Transverse colon (tissue), 4 donors: ENCODE results near the gene TPST2. TPM values are rescaled to one million over a fixed set of nuclear protein-coding genes. Genes with fewer than 3 reads are reported as not detected.

Experiments used
- DNase-seq: peaks from one replicate; pipeline ENCODE4 v3.0.0-alpha.2; 2019
- H3K27ac ChIP-seq, 4 donors: fragments of 200-600 bp; sonication (generic); 2 replicates each; pipeline ENCODE4 v1.5.1; 2016 to 2018; ENCODE audit warnings: inconsistent platforms in 4 of 4
- H3K27me3 ChIP-seq: fragments of 200-600 bp; sonication (generic); 2 replicates; pipeline ENCODE4 v1.5.1; 2017; ENCODE audit warnings: inconsistent platforms
- H3K36me3 ChIP-seq, 4 donors: fragments of 200-600 bp; sonication (generic); 2 replicates each; pipeline ENCODE4 v1.5.1; 2017 to 2019; ENCODE audit warnings: inconsistent platforms in 4 of 4
- H3K4me1 ChIP-seq, 4 donors: fragments of 200-600 bp; sonication (generic); 2 replicates each; pipeline ENCODE4 v1.5.1; 2017 to 2020; ENCODE audit warnings: inconsistent platforms in 4 of 4
- H3K4me3 ChIP-seq, 4 donors: fragments of 200-600 bp; sonication (generic); 1 replicate in 1 of 4; 2 replicates in 3 of 4; pipeline versions ENCODE4 v1.5.1 to v1.6.1; 2017 to 2019; ENCODE audit warnings: inconsistent platforms in 4 of 4
- H3K9me3 ChIP-seq, 2 donors: fragments of 200-600 bp; sonication (generic); 2 replicates each; pipeline ENCODE4 v1.5.1; 2017 to 2019; ENCODE audit warnings: inconsistent platforms in 2 of 2
- EP300 ChIP-seq: sonication (generic); formaldehyde crosslinking; IDR thresholded peaks from one replicate; pipeline ENCODE4 v1.6.1; 2017; ENCODE audit warnings: antibody characterized with exemption, low read depth
- POLR2A ChIP-seq: fragments of 450-650 bp; IDR thresholded peaks from one replicate; pipeline ENCODE4 v1.6.1; 2016; ENCODE audit warnings: antibody characterized with exemption, mild to moderate bottlenecking, moderate library complexity
- POLR2AphosphoS5 ChIP-seq, 3 donors: sonication (generic); formaldehyde crosslinking; IDR thresholded peaks; one replicate each; pipeline ENCODE4 v1.6.1; 2016; ENCODE audit warnings: antibody characterized with exemption in 3 of 3
- WGBS, 2 donors: methylation state at CpG; one replicate each; pipeline ENCODE4 v1.1.5; 2018; ENCODE audit warnings: low coverage in 1 of 2; 5-methylcytosine and 5-hydroxymethylcytosine counted together
- in situ Hi-C, 4 donors: fragments of 200-750 bp; cut with MboI; loops; one replicate each; pipeline versions ENCODE4 v1.15.0 to v1.15.1; 2017; ENCODE audit warnings: low sequenced_read_pairs in 3 of 4, low pct_ligation_motif_present in 1 of 4, low pct_unique_long_range_greater_than_20kb in 1 of 4
- intact Hi-C: fragments of 100-400 bp; cut with DNase I; formaldehyde crosslinking; loops from one replicate; pipeline ENCODE4 v1.15.1; 2023; ENCODE audit warnings: low total_unique reads
- total RNA-seq, 4 donors: library from RNA; depleted of rRNA; stranded (reverse); fragments of >200 nt; gene quantifications; one replicate each; pipeline ENCODE4 v1.1.0, GENCODE V29; 2016
- TF ChIP-seq, protein P1 (sequence below), 5 experiments: fragments of 200-600 bp in 3 of 5; fragments of 450-650 bp in 2 of 5; sonication (generic) in 3 of 5; IDR thresholded peaks; 1 replicate in 2 of 5; 2 replicates in 3 of 5; pipeline ENCODE4 v1.5.1; 2016 to 2017; ENCODE audit warnings: antibody characterized with exemption in 5 of 5, inconsistent platforms in 3 of 5, mild to moderate bottlenecking in 2 of 5, moderate library complexity in 1 of 5

Gene TPST2
- total RNA-seq, 4 donors from 2014 or later = 14.3 to 35.6 (median 26.8) TPM

DNA sequence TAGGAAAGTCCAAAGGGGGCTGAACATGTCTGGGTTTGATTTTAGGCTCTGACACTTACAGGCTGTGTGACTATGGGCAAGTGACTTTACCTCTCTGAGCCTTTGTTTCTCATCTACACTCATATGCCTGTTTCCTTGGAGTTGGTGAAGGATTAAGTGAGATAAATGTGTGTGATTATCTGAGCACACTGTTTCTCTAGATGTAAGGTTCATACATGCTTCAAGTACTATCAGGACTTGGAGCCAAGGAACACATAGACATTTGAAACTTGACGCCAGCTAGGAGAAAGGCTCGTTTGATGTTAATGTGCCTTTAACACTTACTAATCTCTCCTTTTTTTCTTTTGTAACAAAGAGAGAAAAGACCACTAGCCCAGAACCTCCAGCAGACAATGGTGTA lies 18.2 kb upstream of the TPST2 start:
- DNase-seq = no peak
- Histone ChIP-seq H3K27me3 (no peaks in the 10 kb centered on the region), H3K36me3 (no peaks in the 10 kb centered on the region), H3K4me1 (no peaks in the 10 kb centered on the region), H3K4me3 (no peak overlapping the region), H3K27ac (no peak overlapping the region), H3K9me3 (no peaks in the 10 kb centered on the region)
- intact Hi-C loops (no loop called here), in situ Hi-C loops (no loop called here)
- 30% methylated on average over 2 of the region's 2 CpGs; no CpG with 5 or more reads in 1 of the 2 donors for WGBS, 2 donors
- TF ChIP-seq EP300 (no peak), POLR2AphosphoS5 (IDR thresholded peaks at IDR 0.05) (no peak), POLR2A (no peak)
- TF ChIP-seq, protein P1, sequence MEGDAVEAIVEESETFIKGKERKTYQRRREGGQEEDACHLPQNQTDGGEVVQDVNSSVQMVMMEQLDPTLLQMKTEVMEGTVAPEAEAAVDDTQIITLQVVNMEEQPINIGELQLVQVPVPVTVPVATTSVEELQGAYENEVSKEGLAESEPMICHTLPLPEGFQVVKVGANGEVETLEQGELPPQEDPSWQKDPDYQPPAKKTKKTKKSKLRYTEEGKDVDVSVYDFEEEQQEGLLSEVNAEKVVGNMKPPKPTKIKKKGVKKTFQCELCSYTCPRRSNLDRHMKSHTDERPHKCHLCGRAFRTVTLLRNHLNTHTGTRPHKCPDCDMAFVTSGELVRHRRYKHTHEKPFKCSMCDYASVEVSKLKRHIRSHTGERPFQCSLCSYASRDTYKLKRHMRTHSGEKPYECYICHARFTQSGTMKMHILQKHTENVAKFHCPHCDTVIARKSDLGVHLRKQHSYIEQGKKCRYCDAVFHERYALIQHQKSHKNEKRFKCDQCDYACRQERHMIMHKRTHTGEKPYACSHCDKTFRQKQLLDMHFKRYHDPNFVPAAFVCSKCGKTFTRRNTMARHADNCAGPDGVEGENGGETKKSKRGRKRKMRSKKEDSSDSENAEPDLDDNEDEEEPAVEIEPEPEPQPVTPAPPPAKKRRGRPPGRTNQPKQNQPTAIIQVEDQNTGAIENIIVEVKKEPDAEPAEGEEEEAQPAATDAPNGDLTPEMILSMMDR (IDR thresholded peaks at IDR 0.05) = no peak

DNA sequence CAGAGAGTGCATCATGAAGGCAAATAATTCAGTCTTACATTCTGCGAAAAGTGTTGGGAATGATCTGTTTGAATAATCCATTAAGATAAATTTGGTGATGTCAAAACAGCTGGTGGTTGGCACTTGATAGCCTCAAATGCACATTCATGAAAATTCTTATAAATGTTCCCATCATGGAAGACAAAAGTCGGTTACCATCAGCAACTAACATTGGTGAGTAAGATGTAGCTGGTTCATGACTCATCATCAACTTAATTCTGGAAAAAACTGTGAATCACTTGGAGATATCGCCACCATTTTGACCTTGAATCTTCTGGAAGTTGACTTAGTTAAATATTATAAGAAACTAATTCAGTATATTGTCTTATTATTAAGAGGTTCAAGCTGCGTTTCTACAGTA lies 16.7 kb upstream of the TPST2 start:
- 82 to 92% methylated on average over 4 of the region's 4 CpGs for WGBS, 2 donors
- Histone ChIP-seq H3K4me1 (no peaks in the 10 kb centered on the region), H3K27me3 (no peaks in the 10 kb centered on the region), H3K9me3 (no peaks in the 10 kb centered on the region), H3K27ac (no peak overlapping the region), H3K4me3 (no peak overlapping the region), H3K36me3 (no peaks in the 10 kb centered on the region)
- in situ Hi-C loops = no loop called here
- intact Hi-C loops = no loop called here
- DNase-seq = no peak
- TF ChIP-seq EP300 = no peak
- TF ChIP-seq, protein P1 (IDR thresholded peaks at IDR 0.05) = no peak
- no peak for TF ChIP-seq POLR2AphosphoS5 (IDR thresholded peaks at IDR 0.05)
- no peak for TF ChIP-seq POLR2A

DNA sequence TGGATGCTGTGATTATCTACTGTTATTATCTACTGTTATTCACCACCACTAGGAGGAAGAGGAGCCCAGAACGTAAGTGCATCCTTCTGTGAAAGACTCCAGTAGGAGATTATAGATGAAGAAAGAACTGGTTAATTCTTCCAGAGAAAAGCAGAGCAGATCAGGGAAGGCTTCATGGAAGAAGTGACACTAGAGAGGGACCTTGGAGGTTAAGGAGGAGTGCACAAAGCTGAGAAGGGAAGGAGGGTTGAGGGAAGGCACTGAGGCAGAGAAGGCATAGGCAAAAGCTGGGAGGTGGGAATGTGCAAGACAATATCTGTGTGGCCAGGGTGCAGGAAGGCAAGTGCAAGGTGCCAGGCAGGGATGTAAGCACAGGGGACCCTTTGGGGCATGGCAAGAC lies 14.4 kb upstream of the TPST2 start:
- TF ChIP-seq EP300 (no peak), POLR2AphosphoS5 (IDR thresholded peaks at IDR 0.05) (no peak), POLR2A (no peak)
- TF ChIP-seq, protein P1 (IDR thresholded peaks at IDR 0.05) = no peak
- 87 to 100% methylated on average over 1 of the region's 1 CpG for WGBS, 2 donors
- no peaks in the 10 kb centered on the region for H3K27me3 ChIP-seq
- intact Hi-C loops (no loop called here), in situ Hi-C loops (no loop called here)
- no peak overlapping the region for H3K4me3 ChIP-seq
- no peak for DNase-seq
- H3K36me3 ChIP-seq = no peaks in the 10 kb centered on the region
- H3K4me1 ChIP-seq = no peaks in the 10 kb centered on the region
- no peak overlapping the region for H3K27ac ChIP-seq
- H3K9me3 ChIP-seq = no peaks in the 10 kb centered on the region

DNA sequence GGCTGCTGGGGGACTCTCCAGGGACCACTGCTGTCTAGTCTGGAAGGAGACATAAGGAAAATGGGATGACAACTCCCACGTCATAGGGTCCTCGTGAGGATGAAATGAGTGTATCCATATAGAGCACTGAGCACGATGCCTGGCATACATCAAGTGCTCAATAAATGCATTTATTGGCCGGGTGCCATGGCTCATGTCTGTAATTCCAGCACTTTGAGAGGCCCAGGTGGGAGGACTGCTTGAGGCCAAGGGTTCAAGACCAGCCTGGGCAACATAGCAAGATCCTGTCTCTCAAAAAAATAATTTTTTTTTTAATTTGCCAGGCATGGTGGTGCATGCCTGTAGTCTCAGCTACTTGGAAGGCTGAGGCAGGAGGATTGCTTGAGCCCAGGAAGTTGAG lies 12.2 kb upstream of the TPST2 start:
- no peak overlapping the region for H3K4me3 ChIP-seq
- WGBS, 2 donors = 84 to 91% methylated on average over 4 of the region's 4 CpGs
- in situ Hi-C loops = no loop called here
- H3K9me3 ChIP-seq = no peaks in the 10 kb centered on the region
- TF ChIP-seq, protein P1 (IDR thresholded peaks at IDR 0.05) = no peak
- H3K27me3 ChIP-seq = no peaks in the 10 kb centered on the region
- intact Hi-C loops = no loop called here
- no peaks in the 10 kb centered on the region for H3K36me3 ChIP-seq
- H3K4me1 ChIP-seq = no peaks in the 10 kb centered on the region
- H3K27ac ChIP-seq = no peak overlapping the region
- no peak for DNase-seq
